DND-41 (cell line): Measurements from ENCODE around the gene TAOK1.

ENCODE experiments used
- ATAC-seq: fragments of 200-7000 bp; cut with Tn5 transposase; 3 replicates; pipeline ENCODE4 v1.9.1; 2021; ENCODE audit warnings: low read depth; ENCODE audit not compliant: insufficient read depth
- DNase-seq: peaks from one replicate; pipeline ENCODE4 v3.0.0-alpha.2; 2020
- H2AFZ ChIP-seq: 2 replicates; pipeline ENCODE4 v1.6.0; 2012; ENCODE audit warnings: low read depth, low read length
- H3K27ac ChIP-seq: 2 replicates; pipeline ENCODE4 v1.5.1; 2012; ENCODE audit warnings: low read length, inconsistent platforms
- H3K27me3 ChIP-seq: fragments of 200-600 bp; sonication (generic); 2 replicates; pipeline ENCODE4 v1.6.0; 2012; ENCODE audit warnings: low read length, mild to moderate bottlenecking, inconsistent platforms; ENCODE audit not compliant: insufficient read depth, poor library complexity
- H3K36me3 ChIP-seq: 2 replicates; pipeline ENCODE4 v1.5.1; 2012; ENCODE audit warnings: low read length, inconsistent platforms; ENCODE audit not compliant: insufficient read depth
- H3K4me1 ChIP-seq: 2 replicates; pipeline ENCODE4 v1.5.1; 2012; ENCODE audit warnings: mild to moderate bottlenecking, low read length; ENCODE audit not compliant: insufficient read depth
- H3K4me2 ChIP-seq: 2 replicates; pipeline ENCODE4 v1.6.0; 2012; ENCODE audit warnings: mild to moderate bottlenecking, moderate library complexity, low read length, inconsistent platforms; ENCODE audit not compliant: insufficient read depth
- H3K4me3 ChIP-seq, 2 experiments: fragments of 200-600 bp in 1 of 2; shearing (Covaris generic) in 1 of 2; 2 replicates each; pipeline ENCODE4 v1.5.1; 2012 to 2016; ENCODE audit warnings: inconsistent platforms in 2 of 2, low read length in 2 of 2, mild to moderate bottlenecking in 2 of 2, low read depth in 1 of 2, moderate library complexity in 1 of 2
- H3K79me2 ChIP-seq: 2 replicates; pipeline ENCODE4 v1.6.0; 2012; ENCODE audit warnings: low read length, inconsistent platforms; ENCODE audit not compliant: insufficient read depth
- H3K9ac ChIP-seq: 2 replicates; pipeline ENCODE4 v1.6.0; 2012; ENCODE audit warnings: low read depth, mild to moderate bottlenecking, inconsistent platforms, low read length, moderate library complexity
- H3K9me3 ChIP-seq: 2 replicates; pipeline ENCODE4 v1.5.1; 2012; ENCODE audit warnings: low read length, moderate library complexity, mild to moderate bottlenecking, inconsistent platforms; ENCODE audit not compliant: insufficient read depth, severe bottlenecking
- H4K20me1 ChIP-seq: 2 replicates; pipeline ENCODE4 v1.6.0; 2012; ENCODE audit warnings: low read length; ENCODE audit not compliant: insufficient read depth
- CTCF ChIP-seq: IDR thresholded peaks from 2 replicates; pipeline ENCODE4 v1.5.1; 2012; ENCODE audit warnings: borderline replicate concordance, low read length, moderate library complexity, mild to moderate bottlenecking; ENCODE audit not compliant: poor library complexity, severe bottlenecking; ENCODE audit errors: extremely low read depth
- EZH2 ChIP-seq: IDR thresholded peaks from 3 replicates; pipeline ENCODE4 v1.6.1; 2012; ENCODE audit warnings: borderline replicate concordance, low read depth, mild to moderate bottlenecking, moderate library complexity, low read length, inconsistent platforms; ENCODE audit not compliant: severe bottlenecking

Gene TAOK1

GRCh38 chr17:29588017-29588561 is 197.9 kb downstream of the TAOK1 start:
- TF ChIP-seq CTCF (no peak), EZH2 (no peak)
- DNase-seq (no peak), ATAC-seq (no peak)
- H3K4me2 ChIP-seq: peak overlapping the region; percentile 97
- no peaks in the 10 kb centered on the region for H3K9me3 ChIP-seq
- H3K79me2 ChIP-seq: peaks cover 69% of the 10 kb centered on the region
- H3K27ac ChIP-seq: peak overlapping the region; percentile 50
- H4K20me1 ChIP-seq: peaks cover 56% of the 10 kb centered on the region
- peaks cover 9% of the 10 kb centered on the region; the same call in 1 of the 2 replicates for H3K36me3 ChIP-seq
- H3K27me3 ChIP-seq: no peaks in the 10 kb centered on the region
- H3K4me1 ChIP-seq: peaks cover 65% of the 10 kb centered on the region
- H3K4me3 ChIP-seq: peak overlapping the region; percentile 74 to 76; a peak in 3 of 4 replicates
- H3K9ac ChIP-seq: peak overlapping the region; percentile 72
- H2AFZ ChIP-seq: no peak overlapping the region

GRCh38 chr17:29588562-29589411 is 198.6 kb downstream of the TAOK1 start:
- Histone ChIP-seq H3K4me2 (peak overlapping the region; percentile 97), H2AFZ (peak overlapping the region; percentile 63), H3K36me3 (0 out of 2 replicates have a peak, but pooled peaks cover 3% of the 10 kb centered on the region), H3K27me3 (peaks cover 4% of the 10 kb centered on the region), H3K4me3 (peak overlapping the region; percentile 74 to 76), H3K9ac (peak overlapping the region; percentile 72), H3K4me1 (peaks cover 69% of the 10 kb centered on the region), H3K27ac (peak overlapping the region; percentile 50), H3K9me3 (no peaks in the 10 kb centered on the region), H3K79me2 (peaks cover 64% of the 10 kb centered on the region), H4K20me1 (peaks cover 49% of the 10 kb centered on the region)
- DNase-seq (peak; percentile 78), ATAC-seq (peak; percentile 45)
- no peak for TF ChIP-seq CTCF
- no peak for TF ChIP-seq EZH2

GRCh38 chr17:29589524-29590410 is 199.6 kb downstream of the TAOK1 start, which contains the start of gene GIT1:
Gene GIT1, minus strand, starts transcription at chr17:29589648. Its CDS starts 270 bp downstream, at chr17:29589378.
- Histone ChIP-seq H3K4me1 (peaks cover 79% of the 10 kb centered on the region), H3K9ac (peak within 1 kb of the TSS; percentile 83), H3K4me3 (peak within 1 kb of the TSS; percentile 74 to 76), H4K20me1 (peaks cover 46% of the 10 kb centered on the region), H3K4me2 (peak within 1 kb of the TSS; percentile 97), H3K36me3 (no peaks in the 10 kb centered on the region), H3K27ac (peak within 1 kb of the TSS; percentile 81), H3K79me2 (peaks cover 54% of the 10 kb centered on the region), H2AFZ (peak within 1 kb of the TSS; percentile 99), H3K9me3 (no peaks in the 10 kb centered on the region), H3K27me3 (peaks cover 6% of the 10 kb centered on the region)
- TF ChIP-seq EZH2 (no peak), CTCF (no peak)
- ATAC-seq (peak; percentile 70), DNase-seq (peak; percentile 87)
